Esophagus muscularis mucosa (tissue), 4 donors: ENCODE results near the gene GPC6. TPM values are rescaled to one million over a fixed set of nuclear protein-coding genes. Genes with fewer than 3 reads are reported as not detected.

ENCODE experiments used
- DNase-seq: peaks from one replicate; pipeline ENCODE4 v3.0.0-alpha.2; 2017; ENCODE audit errors: extremely low spot score
- H3K27ac ChIP-seq, 4 donors: fragments of 200-600 bp; sonication (generic); replicated peaks in 1 of 4; 1 replicate in 3 of 4; 2 replicates in 1 of 4; pipeline ENCODE4 v1.5.1; 2016 to 2019; ENCODE audit warnings: mild to moderate bottlenecking in 1 of 4
- H3K27me3 ChIP-seq, 4 donors: fragments of 200-600 bp; sonication (generic); one replicate each; pipeline versions ENCODE4 v1.5.1 to v1.6.0; 2016 to 2019
- H3K36me3 ChIP-seq, 4 donors: fragments of 200-600 bp; sonication (generic); one replicate each; pipeline ENCODE4 v1.5.1; 2016 to 2019
- H3K4me1 ChIP-seq, 4 donors: fragments of 200-600 bp; sonication (generic); one replicate each; pipeline ENCODE4 v1.5.1; 2016 to 2019
- H3K4me3 ChIP-seq, 4 donors: fragments of 200-600 bp; sonication (generic); 1 replicate in 2 of 4; 2 replicates in 2 of 4; pipeline ENCODE4 v1.5.1; 2016 to 2019; ENCODE audit warnings: mild to moderate bottlenecking in 4 of 4, moderate library complexity in 1 of 4
- H3K9me3 ChIP-seq, 4 donors: fragments of 200-600 bp; sonication (generic); 1 replicate in 3 of 4; 2 replicates in 1 of 4; pipeline ENCODE4 v1.5.1; 2016 to 2019
- CTCF ChIP-seq, 3 experiments: fragments of 200-600 bp in 2 of 3; fragments of 450-650 bp in 1 of 3; sonication (generic) in 2 of 3; IDR thresholded peaks; one replicate each; pipeline ENCODE4 v1.5.1; 2017 to 2019; ENCODE audit warnings: antibody characterized with exemption in 3 of 3, mild to moderate bottlenecking in 2 of 3, moderate library complexity in 1 of 3
- EP300 ChIP-seq: sonication (generic); formaldehyde crosslinking; IDR thresholded peaks from one replicate; pipeline ENCODE4 v1.6.1; 2017; ENCODE audit warnings: antibody characterized with exemption
- POLR2A ChIP-seq: fragments of 450-650 bp; IDR thresholded peaks from one replicate; pipeline ENCODE4 v1.6.1; 2017; ENCODE audit warnings: antibody characterized with exemption, moderate library complexity, mild to moderate bottlenecking, low read depth
- POLR2AphosphoS5 ChIP-seq, 2 donors: sonication (generic); formaldehyde crosslinking; IDR thresholded peaks; one replicate each; pipeline ENCODE4 v1.6.1; 2017; ENCODE audit warnings: antibody characterized with exemption in 2 of 2
- WGBS: methylation state at CpG from one replicate; pipeline ENCODE4 v1.1.5; 2018; 5-methylcytosine and 5-hydroxymethylcytosine counted together
- intact Hi-C: fragments of 100-400 bp; cut with DNase I; formaldehyde crosslinking; loops from one replicate; pipeline ENCODE4 v1.15.1; 2023
- total RNA-seq, 4 donors: library from RNA; depleted of rRNA; stranded (reverse); fragments of >200 nt; gene quantifications; one replicate each; pipeline versions ENCODE4 v1.1.0 to v1.2.1, GENCODE V29; 2016

GPC6 gene
- total RNA-seq, 4 donors from 2014 or later, result 6.5 to 17.2 (median 13.5) TPM

DNA sequence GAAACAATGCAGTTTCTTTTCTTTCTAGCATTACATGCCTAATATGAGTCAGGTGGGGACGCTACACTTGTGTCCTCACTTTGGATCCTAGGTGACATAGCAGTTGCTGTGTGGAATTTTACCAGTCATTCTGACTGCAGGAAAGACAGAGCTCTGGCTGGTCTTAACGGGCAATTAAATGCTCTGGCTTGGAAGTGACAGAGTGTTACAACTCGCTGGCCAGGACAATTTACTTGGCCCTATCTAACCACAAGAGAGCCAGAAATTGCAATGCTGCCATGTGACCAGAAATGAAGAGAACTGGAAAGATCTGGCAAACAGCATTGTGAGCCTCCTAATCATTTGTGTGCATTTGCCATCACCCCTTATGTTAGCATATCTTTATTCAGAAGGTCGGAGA, 901.8 kb downstream of the GPC6 start:
- no peak for DNase-seq
- H3K4me3 ChIP-seq, result no peak overlapping the region

GRCh38 chr13:94129490-94129894, 902.9 kb downstream of the GPC6 start:
- no peaks in the 10 kb centered on the region for H3K27me3 ChIP-seq
- intact Hi-C loops, result no loop called here
- TF ChIP-seq POLR2A, result no peak
- TF ChIP-seq CTCF (IDR thresholded peaks at IDR 0.05), result no peak
- TF ChIP-seq EP300, result no peak
- no peak for TF ChIP-seq POLR2AphosphoS5 (IDR thresholded peaks at IDR 0.05)
- no peak overlapping the region for H3K27ac ChIP-seq
- no peaks in the 10 kb centered on the region for H3K9me3 ChIP-seq
- H3K4me3 ChIP-seq, result no peak overlapping the region
- DNase-seq, result no peak
- peaks cover 0 to 4% (median 2%) of the 10 kb centered on the region in 4 donors for H3K4me1 ChIP-seq
- 91% methylated on average over 2 of the region's 2 CpGs for WGBS
- no peaks in the 10 kb centered on the region for H3K36me3 ChIP-seq

More for the DNA sequence above, 901.8 kb downstream of the GPC6 start:
- no peak for TF ChIP-seq CTCF (IDR thresholded peaks at IDR 0.05)
- no peak for TF ChIP-seq POLR2AphosphoS5 (IDR thresholded peaks at IDR 0.05)
- TF ChIP-seq EP300, result no peak
- H3K4me1 ChIP-seq, result peaks cover 0 to 4% (median 2%) of the 10 kb centered on the region in 4 donors
- intact Hi-C loops, result no loop called here
- no peaks in the 10 kb centered on the region for H3K9me3 ChIP-seq
- no peak overlapping the region for H3K27ac ChIP-seq
- no peaks in the 10 kb centered on the region for H3K27me3 ChIP-seq
- no peaks in the 10 kb centered on the region for H3K36me3 ChIP-seq
- 69% methylated on average over 4 of the region's 4 CpGs for WGBS

- no peaks in the 10 kb centered on the region for H3K27me3 ChIP-seq
- H3K4me1 ChIP-seq, result no peaks in the 10 kb centered on the region
- no peaks in the 10 kb centered on the region for H3K36me3 ChIP-seq
- TF ChIP-seq POLR2A, result no peak
- TF ChIP-seq POLR2AphosphoS5 (IDR thresholded peaks at IDR 0.05), result no peak
- no peak for TF ChIP-seq CTCF (IDR thresholded peaks at IDR 0.05)
- TF ChIP-seq EP300, result no peak
- H3K27ac ChIP-seq, result no peak overlapping the region
- no peak overlapping the region for H3K4me3 ChIP-seq
- WGBS, result 89% methylated on average over 4 of the region's 4 CpGs
- intact Hi-C loops, result no loop called here
- H3K9me3 ChIP-seq, result no peaks in the 10 kb centered on the region
- DNase-seq, result no peak
These were observed 912.2 kb downstream of the GPC6 start for GRCh38 chr13:94138831-94139230.

DNA sequence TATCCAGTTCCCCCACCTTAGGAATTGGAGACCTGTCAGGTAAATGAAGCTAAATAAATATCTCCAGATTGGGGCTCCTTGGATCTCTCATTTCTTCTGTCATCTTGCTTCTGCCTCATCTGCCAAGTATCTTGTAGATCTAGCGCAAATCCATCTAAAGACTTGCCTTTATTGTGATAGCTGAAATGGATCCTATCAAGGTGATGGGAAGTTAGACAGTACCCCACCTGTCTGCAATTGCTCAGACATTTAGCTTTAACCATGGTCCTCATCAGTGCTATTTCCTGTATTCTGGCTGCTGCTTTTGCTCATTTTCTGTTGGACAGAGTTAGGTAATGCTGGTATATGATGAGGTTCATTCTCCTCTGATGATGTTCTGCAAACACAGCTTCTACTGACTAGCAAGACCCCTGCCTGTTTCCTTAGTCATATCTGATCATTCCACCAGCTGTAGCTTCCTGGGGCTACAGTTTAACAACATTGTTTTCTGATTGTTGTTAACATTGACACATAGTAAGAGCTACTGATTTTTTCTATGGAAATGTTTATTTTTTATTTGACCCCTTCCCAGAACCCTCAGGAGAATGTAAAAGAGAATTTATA, 912.9 kb downstream of the GPC6 start:
- Histone ChIP-seq H3K27ac (no peak overlapping the region), H3K4me1 (no peaks in the 10 kb centered on the region), H3K27me3 (no peaks in the 10 kb centered on the region), H3K4me3 (no peak overlapping the region), H3K36me3 (no peaks in the 10 kb centered on the region), H3K9me3 (no peaks in the 10 kb centered on the region)
- 96% methylated on average over 1 of the region's 1 CpG for WGBS
- intact Hi-C loops, result no loop called here
- no peak for DNase-seq
- TF ChIP-seq POLR2A (no peak), CTCF (IDR thresholded peaks at IDR 0.05) (no peak), EP300 (no peak), POLR2AphosphoS5 (IDR thresholded peaks at IDR 0.05) (no peak)

DNA sequence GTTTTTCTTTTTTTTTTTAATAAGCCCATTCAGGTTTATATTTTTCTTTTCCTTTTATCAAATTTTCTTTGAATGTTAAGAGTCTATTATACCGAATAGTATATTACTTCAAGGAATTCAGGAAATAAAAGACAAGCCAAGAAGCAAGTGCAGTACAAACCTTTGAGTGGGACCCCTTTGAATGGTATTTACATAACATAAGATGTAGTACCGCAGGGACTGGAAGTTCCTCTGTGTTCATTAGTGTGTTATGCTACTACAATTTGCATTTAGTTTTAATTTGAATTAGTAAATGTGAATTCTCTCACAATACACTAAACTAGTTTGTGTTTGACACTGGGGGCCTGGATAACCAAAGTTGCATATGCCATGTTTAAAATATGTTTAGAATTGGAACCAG, 913.4 kb downstream of the GPC6 start:
- no peaks in the 10 kb centered on the region for H3K9me3 ChIP-seq
- WGBS, result 82% methylated on average over 2 of the region's 2 CpGs
- H3K4me3 ChIP-seq, result no peak overlapping the region
- H3K36me3 ChIP-seq, result no peaks in the 10 kb centered on the region
- intact Hi-C loops, result no loop called here
- no peaks in the 10 kb centered on the region for H3K4me1 ChIP-seq
- no peaks in the 10 kb centered on the region for H3K27me3 ChIP-seq
- H3K27ac ChIP-seq, result no peak overlapping the region
- TF ChIP-seq EP300, result no peak
- no peak for TF ChIP-seq POLR2AphosphoS5 (IDR thresholded peaks at IDR 0.05)
- no peak for TF ChIP-seq CTCF (IDR thresholded peaks at IDR 0.05)
- TF ChIP-seq POLR2A, result no peak
- no peak for DNase-seq
